GM23338 (cell line): ENCODE data around the gene FANCL. TPM values are rescaled to one million over a fixed set of nuclear protein-coding genes. Genes with fewer than 3 reads are reported as not detected.

Experiments used
- ATAC-seq: fragments of 200-7000 bp; cut with Tn5 transposase; 3 replicates; pipeline ENCODE4 v1.9.1; 2020
- DNase-seq: peaks from one replicate; pipeline ENCODE4 v3.0.0-alpha.2; 2015; ENCODE audit warnings: low spot score
- H2AFZ ChIP-seq: fragments of 200-600 bp; sonication (generic); 2 replicates; pipeline ENCODE4 v1.8.0; 2016; ENCODE audit warnings: antibody characterized with exemption, mild to moderate bottlenecking, moderate library complexity
- H3F3A ChIP-seq: fragments of 200-600 bp; sonication (generic); replicated peaks from 2 replicates; pipeline ENCODE4 v1.8.0; 2017; ENCODE audit warnings: antibody characterized with exemption, mixed run types, low read depth
- H3K27ac ChIP-seq: fragments of 200-600 bp; sonication (generic); 2 replicates; pipeline ENCODE4 v1.6.1; 2016; ENCODE audit warnings: low read depth
- H3K27me3 ChIP-seq: fragments of 200-600 bp; sonication (generic); 2 replicates; pipeline ENCODE4 v1.8.0; 2016; ENCODE audit warnings: mild to moderate bottlenecking, mixed run types, moderate library complexity; ENCODE audit not compliant: insufficient read depth
- H3K36me3 ChIP-seq: fragments of 200-600 bp; sonication (generic); 2 replicates; pipeline ENCODE4 v1.8.0; 2016; ENCODE audit warnings: mild to moderate bottlenecking; ENCODE audit not compliant: insufficient read depth
- H3K4me1 ChIP-seq: fragments of 200-600 bp; sonication (generic); 2 replicates; pipeline ENCODE4 v1.8.0; 2016; ENCODE audit warnings: mild to moderate bottlenecking, moderate library complexity; ENCODE audit not compliant: insufficient read depth
- H3K4me2 ChIP-seq: fragments of 200-600 bp; sonication (generic); 2 replicates; pipeline ENCODE4 v1.7.1; 2017; ENCODE audit warnings: mixed run types
- H3K4me3 ChIP-seq: fragments of 200-600 bp; sonication (generic); 2 replicates; pipeline ENCODE4 v1.6.1; 2016; ENCODE audit warnings: mixed run types
- H3K79me2 ChIP-seq: fragments of 200-600 bp; sonication (generic); replicated peaks from 2 replicates; pipeline ENCODE4 v1.8.0; 2017; ENCODE audit warnings: mild to moderate bottlenecking; ENCODE audit not compliant: insufficient read depth
- H3K9me2 ChIP-seq: fragments of 200-600 bp; sonication (generic); 2 replicates; pipeline ENCODE4 v1.8.0; 2017; ENCODE audit not compliant: insufficient read depth
- H4K20me1 ChIP-seq: fragments of 200-600 bp; sonication (generic); replicated peaks from 2 replicates; pipeline ENCODE4 v1.8.0; 2017; ENCODE audit warnings: mild to moderate bottlenecking; ENCODE audit not compliant: insufficient read depth
- H3K27ac Mint-ChIP-seq: 2 replicates; pipeline ENCODE4 v1.8.0; 2020; ENCODE audit warnings: inconsistent platforms, mild to moderate bottlenecking, moderate library complexity, mixed read lengths
- H3K27me3 Mint-ChIP-seq: 3 replicates; pipeline ENCODE4 v1.8.0; 2022; ENCODE audit warnings: low read depth, mild to moderate bottlenecking, moderate library complexity, mixed read lengths, inconsistent platforms; ENCODE audit not compliant: insufficient read depth, poor library complexity
- H3K36me3 Mint-ChIP-seq: 3 replicates; pipeline ENCODE4 v1.8.0; 2021; ENCODE audit warnings: low read depth, mild to moderate bottlenecking, inconsistent platforms, moderate library complexity, mixed read lengths
- H3K4me1 Mint-ChIP-seq: 3 replicates; pipeline ENCODE4 v1.8.0; 2020; ENCODE audit warnings: mild to moderate bottlenecking, inconsistent platforms, mixed read lengths
- H3K4me3 Mint-ChIP-seq: 3 replicates; pipeline ENCODE4 v1.8.0; 2021; ENCODE audit warnings: moderate library complexity, mild to moderate bottlenecking, inconsistent platforms, mixed read lengths
- H3K9me3 Mint-ChIP-seq: 3 replicates; pipeline ENCODE4 v1.8.0; 2020; ENCODE audit warnings: moderate library complexity, mild to moderate bottlenecking, inconsistent platforms, mixed read lengths
- CREB1 ChIP-seq: fragments of 250-450 bp; sonication (Bioruptor Pico); IDR thresholded peaks from 2 replicates; pipeline ENCODE4 v1.5.0; 2020; ENCODE audit warnings: low read depth, mild to moderate bottlenecking, moderate library complexity
- EZH2 ChIP-seq: fragments of 200-600 bp; sonication (generic); IDR thresholded peaks from one replicate; pipeline ENCODE4 v1.8.0; 2017; ENCODE audit warnings: antibody characterized with exemption, mild to moderate bottlenecking, low read depth; ENCODE audit not compliant: unreplicated experiment
- EZH2phosphoT487 ChIP-seq: fragments of 200-600 bp; sonication (generic); IDR thresholded peaks from one replicate; pipeline ENCODE4 v1.8.1; 2018; ENCODE audit warnings: antibody characterized with exemption; ENCODE audit not compliant: unreplicated experiment
- JUNB ChIP-seq: IDR thresholded peaks from one replicate; pipeline ENCODE4 v1.6.1; 2016; ENCODE audit warnings: antibody characterized with exemption; ENCODE audit not compliant: unreplicated experiment
- NANOG ChIP-seq: IDR thresholded peaks from 2 replicates; pipeline ENCODE4 v1.6.1; 2016; ENCODE audit warnings: antibody characterized with exemption, borderline replicate concordance
- POLR2AphosphoS5 ChIP-seq: IDR thresholded peaks from 2 replicates; pipeline ENCODE4 v1.6.1; 2016; ENCODE audit warnings: antibody characterized with exemption, low read depth
- STAT1 ChIP-seq: IDR thresholded peaks from one replicate; pipeline ENCODE4 v1.6.1; 2016; ENCODE audit warnings: antibody characterized with exemption; ENCODE audit not compliant: unreplicated experiment
- ZNF114 ChIP-seq: fragments of 250-450 bp; sonication (Bioruptor Pico); IDR thresholded peaks from 2 replicates; pipeline ENCODE4 v1.5.0; 2020; ENCODE audit warnings: mild to moderate bottlenecking, moderate library complexity
- ZNF331 ChIP-seq: fragments of 250-450 bp; sonication (Bioruptor Pico); IDR thresholded peaks from 2 replicates; pipeline ENCODE4 v1.5.0; 2020; ENCODE audit warnings: low read depth, mild to moderate bottlenecking, moderate library complexity
- polyA plus RNA-seq: library from polyadenylated mRNA; unstranded; fragments of >200 nt; fragmentation: Nextera tagmentation; extraction: Ambion mirVana; gene quantifications from 2 replicates; pipeline ENCODE4 v1.2.1, GENCODE V29; 2016
- total RNA-seq: library from RNA; depleted of rRNA; stranded (reverse); fragments of >200 nt; shearing (Covaris generic); gene quantifications from 2 replicates; pipeline ENCODE4 v1.2.3, GENCODE V29; 2014
- TF ChIP-seq, protein P1 (sequence below): IDR thresholded peaks from 2 replicates; pipeline ENCODE4 v1.6.1; 2016; ENCODE audit warnings: antibody characterized with exemption
- TF ChIP-seq, protein P2 (sequence below), 2 experiments: fragments of 200-600 bp in 1 of 2; sonication (generic) in 1 of 2; conservative IDR thresholded peaks; 2 replicates each; pipeline versions ENCODE4 v1.5.1 to v1.6.1; 2016 to 2017; ENCODE audit warnings: antibody characterized with exemption in 2 of 2, low read depth in 2 of 2, mild to moderate bottlenecking in 2 of 2, moderate library complexity in 1 of 2
- TF ChIP-seq, protein P3 (sequence below): fragments of 250-450 bp; sonication (Bioruptor Pico); IDR thresholded peaks from 2 replicates; pipeline ENCODE4 v1.5.0; 2020; ENCODE audit warnings: mild to moderate bottlenecking, moderate library complexity
- TF ChIP-seq, protein P4 (sequence below): IDR thresholded peaks from one replicate; pipeline ENCODE4 v1.6.1; 2018; ENCODE audit warnings: antibody characterized with exemption; ENCODE audit not compliant: unreplicated experiment

Gene FANCL
- total and polyA plus RNA-seq, 2 experiments from 2014 or later, result 90.4 to 97.8 TPM

DNA sequence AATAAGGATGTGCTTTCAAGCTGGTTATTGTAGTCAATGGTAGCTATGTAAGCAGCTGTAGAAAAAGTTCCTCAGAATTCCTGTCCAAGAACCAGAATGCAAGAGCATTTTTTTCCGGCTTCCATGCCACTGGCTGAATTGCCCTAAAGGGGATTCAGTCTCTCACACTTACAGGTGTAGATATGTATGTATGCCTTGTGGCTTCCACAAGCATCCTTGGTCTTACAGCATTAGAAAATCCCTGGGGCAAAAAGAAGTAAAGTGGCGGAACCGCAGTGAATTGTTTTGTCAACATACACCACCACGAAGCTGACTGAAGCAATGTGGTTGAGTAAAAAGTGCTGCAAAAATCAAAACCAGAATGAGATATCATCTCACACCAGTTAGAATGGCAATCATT is 54.6 kb downstream of the FANCL start:
- no peak for DNase-seq
- H2AFZ ChIP-seq, result no peak overlapping the region
- H3K4me3 ChIP-seq, result no peak overlapping the region
- Mint-ChIP-seq H3K36me3 (peaks cover 44% of the 10 kb centered on the region), H3K9me3 (no peaks in the 10 kb centered on the region), H3K27me3 (no peaks in the 10 kb centered on the region), H3K4me1 (no peaks in the 10 kb centered on the region), H3K4me3 (no peak overlapping the region), H3K27ac (no peak overlapping the region)
- no peaks in the 10 kb centered on the region for H3F3A ChIP-seq
- H3K4me1 ChIP-seq, result no peaks in the 10 kb centered on the region
- ATAC-seq, result no peak
- peaks cover 9% of the 10 kb centered on the region; the same call in 1 of the 2 replicates for H3K36me3 ChIP-seq
- H3K9me2 ChIP-seq, result no peaks in the 10 kb centered on the region
- TF ChIP-seq POLR2AphosphoS5 (no peak), CREB1 (CRISPR knock-in tag) (no peak), ZNF331 (CRISPR knock-in tag) (no peak), NANOG (no peak), STAT1 (no peak), EZH2phosphoT487 (no peak), ZNF114 (CRISPR knock-in tag) (no peak), EZH2 (no peak), JUNB (no peak)
- TF ChIP-seq, protein P1, sequence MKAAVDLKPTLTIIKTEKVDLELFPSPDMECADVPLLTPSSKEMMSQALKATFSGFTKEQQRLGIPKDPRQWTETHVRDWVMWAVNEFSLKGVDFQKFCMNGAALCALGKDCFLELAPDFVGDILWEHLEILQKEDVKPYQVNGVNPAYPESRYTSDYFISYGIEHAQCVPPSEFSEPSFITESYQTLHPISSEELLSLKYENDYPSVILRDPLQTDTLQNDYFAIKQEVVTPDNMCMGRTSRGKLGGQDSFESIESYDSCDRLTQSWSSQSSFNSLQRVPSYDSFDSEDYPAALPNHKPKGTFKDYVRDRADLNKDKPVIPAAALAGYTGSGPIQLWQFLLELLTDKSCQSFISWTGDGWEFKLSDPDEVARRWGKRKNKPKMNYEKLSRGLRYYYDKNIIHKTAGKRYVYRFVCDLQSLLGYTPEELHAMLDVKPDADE, result no peak
- TF ChIP-seq, protein P2, sequence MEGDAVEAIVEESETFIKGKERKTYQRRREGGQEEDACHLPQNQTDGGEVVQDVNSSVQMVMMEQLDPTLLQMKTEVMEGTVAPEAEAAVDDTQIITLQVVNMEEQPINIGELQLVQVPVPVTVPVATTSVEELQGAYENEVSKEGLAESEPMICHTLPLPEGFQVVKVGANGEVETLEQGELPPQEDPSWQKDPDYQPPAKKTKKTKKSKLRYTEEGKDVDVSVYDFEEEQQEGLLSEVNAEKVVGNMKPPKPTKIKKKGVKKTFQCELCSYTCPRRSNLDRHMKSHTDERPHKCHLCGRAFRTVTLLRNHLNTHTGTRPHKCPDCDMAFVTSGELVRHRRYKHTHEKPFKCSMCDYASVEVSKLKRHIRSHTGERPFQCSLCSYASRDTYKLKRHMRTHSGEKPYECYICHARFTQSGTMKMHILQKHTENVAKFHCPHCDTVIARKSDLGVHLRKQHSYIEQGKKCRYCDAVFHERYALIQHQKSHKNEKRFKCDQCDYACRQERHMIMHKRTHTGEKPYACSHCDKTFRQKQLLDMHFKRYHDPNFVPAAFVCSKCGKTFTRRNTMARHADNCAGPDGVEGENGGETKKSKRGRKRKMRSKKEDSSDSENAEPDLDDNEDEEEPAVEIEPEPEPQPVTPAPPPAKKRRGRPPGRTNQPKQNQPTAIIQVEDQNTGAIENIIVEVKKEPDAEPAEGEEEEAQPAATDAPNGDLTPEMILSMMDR (conservative IDR thresholded peaks at IDR 0.05; ENCODE audit: low read depth in 2 of 2), result no peak
- TF ChIP-seq, protein P3, sequence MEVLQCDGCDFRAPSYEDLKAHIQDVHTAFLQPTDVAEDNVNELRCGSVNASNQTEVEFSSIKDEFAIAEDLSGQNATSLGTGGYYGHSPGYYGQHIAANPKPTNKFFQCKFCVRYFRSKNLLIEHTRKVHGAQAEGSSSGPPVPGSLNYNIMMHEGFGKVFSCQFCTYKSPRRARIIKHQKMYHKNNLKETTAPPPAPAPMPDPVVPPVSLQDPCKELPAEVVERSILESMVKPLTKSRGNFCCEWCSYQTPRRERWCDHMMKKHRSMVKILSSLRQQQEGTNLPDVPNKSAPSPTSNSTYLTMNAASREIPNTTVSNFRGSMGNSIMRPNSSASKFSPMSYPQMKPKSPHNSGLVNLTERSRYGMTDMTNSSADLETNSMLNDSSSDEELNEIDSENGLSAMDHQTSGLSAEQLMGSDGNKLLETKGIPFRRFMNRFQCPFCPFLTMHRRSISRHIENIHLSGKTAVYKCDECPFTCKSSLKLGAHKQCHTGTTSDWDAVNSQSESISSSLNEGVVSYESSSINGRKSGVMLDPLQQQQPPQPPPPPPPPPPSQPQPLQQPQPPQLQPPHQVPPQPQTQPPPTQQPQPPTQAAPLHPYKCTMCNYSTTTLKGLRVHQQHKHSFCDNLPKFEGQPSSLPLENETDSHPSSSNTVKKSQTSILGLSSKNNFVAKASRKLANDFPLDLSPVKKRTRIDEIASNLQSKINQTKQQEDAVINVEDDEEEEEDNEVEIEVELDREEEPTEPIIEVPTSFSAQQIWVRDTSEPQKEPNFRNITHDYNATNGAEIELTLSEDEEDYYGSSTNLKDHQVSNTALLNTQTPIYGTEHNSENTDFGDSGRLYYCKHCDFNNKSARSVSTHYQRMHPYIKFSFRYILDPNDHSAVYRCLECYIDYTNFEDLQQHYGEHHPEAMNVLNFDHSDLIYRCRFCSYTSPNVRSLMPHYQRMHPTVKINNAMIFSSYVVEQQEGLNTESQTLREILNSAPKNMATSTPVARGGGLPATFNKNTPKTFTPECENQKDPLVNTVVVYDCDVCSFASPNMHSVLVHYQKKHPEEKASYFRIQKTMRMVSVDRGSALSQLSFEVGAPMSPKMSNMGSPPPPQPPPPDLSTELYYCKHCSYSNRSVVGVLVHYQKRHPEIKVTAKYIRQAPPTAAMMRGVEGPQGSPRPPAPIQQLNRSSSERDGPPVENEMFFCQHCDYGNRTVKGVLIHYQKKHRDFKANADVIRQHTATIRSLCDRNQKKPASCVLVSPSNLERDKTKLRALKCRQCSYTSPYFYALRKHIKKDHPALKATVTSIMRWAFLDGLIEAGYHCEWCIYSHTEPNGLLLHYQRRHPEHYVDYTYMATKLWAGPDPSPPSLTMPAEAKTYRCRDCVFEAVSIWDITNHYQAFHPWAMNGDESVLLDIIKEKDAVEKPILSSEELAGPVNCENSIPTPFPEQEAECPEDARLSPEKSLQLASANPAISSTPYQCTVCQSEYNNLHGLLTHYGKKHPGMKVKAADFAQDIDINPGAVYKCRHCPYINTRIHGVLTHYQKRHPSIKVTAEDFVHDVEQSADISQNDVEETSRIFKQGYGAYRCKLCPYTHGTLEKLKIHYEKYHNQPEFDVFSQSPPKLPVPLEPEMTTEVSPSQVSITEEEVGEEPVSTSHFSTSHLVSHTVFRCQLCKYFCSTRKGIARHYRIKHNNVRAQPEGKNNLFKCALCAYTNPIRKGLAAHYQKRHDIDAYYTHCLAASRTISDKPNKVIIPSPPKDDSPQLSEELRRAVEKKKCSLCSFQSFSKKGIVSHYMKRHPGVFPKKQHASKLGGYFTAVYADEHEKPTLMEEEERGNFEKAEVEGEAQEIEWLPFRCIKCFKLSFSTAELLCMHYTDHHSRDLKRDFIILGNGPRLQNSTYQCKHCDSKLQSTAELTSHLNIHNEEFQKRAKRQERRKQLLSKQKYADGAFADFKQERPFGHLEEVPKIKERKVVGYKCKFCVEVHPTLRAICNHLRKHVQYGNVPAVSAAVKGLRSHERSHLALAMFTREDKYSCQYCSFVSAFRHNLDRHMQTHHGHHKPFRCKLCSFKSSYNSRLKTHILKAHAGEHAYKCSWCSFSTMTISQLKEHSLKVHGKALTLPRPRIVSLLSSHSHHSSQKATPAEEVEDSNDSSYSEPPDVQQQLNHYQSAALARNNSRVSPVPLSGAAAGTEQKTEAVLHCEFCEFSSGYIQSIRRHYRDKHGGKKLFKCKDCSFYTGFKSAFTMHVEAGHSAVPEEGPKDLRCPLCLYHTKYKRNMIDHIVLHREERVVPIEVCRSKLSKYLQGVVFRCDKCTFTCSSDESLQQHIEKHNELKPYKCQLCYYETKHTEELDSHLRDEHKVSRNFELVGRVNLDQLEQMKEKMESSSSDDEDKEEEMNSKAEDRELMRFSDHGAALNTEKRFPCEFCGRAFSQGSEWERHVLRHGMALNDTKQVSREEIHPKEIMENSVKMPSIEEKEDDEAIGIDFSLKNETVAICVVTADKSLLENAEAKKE, result no peak
- TF ChIP-seq, protein P4, sequence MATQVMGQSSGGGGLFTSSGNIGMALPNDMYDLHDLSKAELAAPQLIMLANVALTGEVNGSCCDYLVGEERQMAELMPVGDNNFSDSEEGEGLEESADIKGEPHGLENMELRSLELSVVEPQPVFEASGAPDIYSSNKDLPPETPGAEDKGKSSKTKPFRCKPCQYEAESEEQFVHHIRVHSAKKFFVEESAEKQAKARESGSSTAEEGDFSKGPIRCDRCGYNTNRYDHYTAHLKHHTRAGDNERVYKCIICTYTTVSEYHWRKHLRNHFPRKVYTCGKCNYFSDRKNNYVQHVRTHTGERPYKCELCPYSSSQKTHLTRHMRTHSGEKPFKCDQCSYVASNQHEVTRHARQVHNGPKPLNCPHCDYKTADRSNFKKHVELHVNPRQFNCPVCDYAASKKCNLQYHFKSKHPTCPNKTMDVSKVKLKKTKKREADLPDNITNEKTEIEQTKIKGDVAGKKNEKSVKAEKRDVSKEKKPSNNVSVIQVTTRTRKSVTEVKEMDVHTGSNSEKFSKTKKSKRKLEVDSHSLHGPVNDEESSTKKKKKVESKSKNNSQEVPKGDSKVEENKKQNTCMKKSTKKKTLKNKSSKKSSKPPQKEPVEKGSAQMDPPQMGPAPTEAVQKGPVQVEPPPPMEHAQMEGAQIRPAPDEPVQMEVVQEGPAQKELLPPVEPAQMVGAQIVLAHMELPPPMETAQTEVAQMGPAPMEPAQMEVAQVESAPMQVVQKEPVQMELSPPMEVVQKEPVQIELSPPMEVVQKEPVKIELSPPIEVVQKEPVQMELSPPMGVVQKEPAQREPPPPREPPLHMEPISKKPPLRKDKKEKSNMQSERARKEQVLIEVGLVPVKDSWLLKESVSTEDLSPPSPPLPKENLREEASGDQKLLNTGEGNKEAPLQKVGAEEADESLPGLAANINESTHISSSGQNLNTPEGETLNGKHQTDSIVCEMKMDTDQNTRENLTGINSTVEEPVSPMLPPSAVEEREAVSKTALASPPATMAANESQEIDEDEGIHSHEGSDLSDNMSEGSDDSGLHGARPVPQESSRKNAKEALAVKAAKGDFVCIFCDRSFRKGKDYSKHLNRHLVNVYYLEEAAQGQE, result no peak
- H4K20me1 ChIP-seq, result no peaks in the 10 kb centered on the region
- no peak overlapping the region for H3K4me2 ChIP-seq
- H3K27ac ChIP-seq, result no peak overlapping the region
- no peaks in the 10 kb centered on the region for H3K27me3 ChIP-seq
- no peaks in the 10 kb centered on the region for H3K79me2 ChIP-seq
